ENCODE measurements around the gene GRIA3. TPM values are rescaled to one million over a fixed set of nuclear protein-coding genes. Genes with fewer than 3 reads are reported as not detected.

GRIA3 gene
- total RNA-seq, 4 donors from 2014 or later = 0.19 to 0.44 TPM; not detected in 2

GRCh38 chrX:123217077-123217476 lies 33.0 kb downstream of the GRIA3 start:
- no peak for TF ChIP-seq CTCF (IDR thresholded peaks at IDR 0.05)
- no peak for TF ChIP-seq POLR2A (IDR thresholded peaks at IDR 0.05)
- H3K4me1 ChIP-seq = no peaks in the 10 kb centered on the region
- WGBS, 2 donors = 29% methylated on average over 1 of the region's 2 CpGs; no CpG with 5 or more reads in 1 of the 2 donors
- intact Hi-C loops (cut with DNase I) = no loop called here
- no peaks in the 10 kb centered on the region for H3K9me3 ChIP-seq
- no peak overlapping the region for H3K4me3 ChIP-seq
- DNase-seq = no peak
- no peaks in the 10 kb centered on the region for H3K36me3 ChIP-seq
- H3K27me3 ChIP-seq = no peaks in the 10 kb centered on the region
- H3K27ac ChIP-seq = no peak overlapping the region

GRCh38 chrX:123217728-123218127 lies 33.6 kb downstream of the GRIA3 start:
- intact Hi-C loops (cut with DNase I) = no loop called here
- Histone ChIP-seq H3K36me3 (no peaks in the 10 kb centered on the region), H3K9me3 (no peaks in the 10 kb centered on the region), H3K27me3 (no peaks in the 10 kb centered on the region), H3K4me1 (no peaks in the 10 kb centered on the region), H3K4me3 (no peak overlapping the region), H3K27ac (no peak overlapping the region)
- DNase-seq = no peak
- 88 to 94% methylated on average over 2 of the region's 2 CpGs for WGBS, 2 donors
- no peak for TF ChIP-seq CTCF (IDR thresholded peaks at IDR 0.05)
- TF ChIP-seq POLR2A (IDR thresholded peaks at IDR 0.05) = no peak

GRCh38 chrX:123219916-123220315 lies 35.8 kb downstream of the GRIA3 start:
- no peak overlapping the region for H3K4me3 ChIP-seq
- no peaks in the 10 kb centered on the region for H3K27me3 ChIP-seq
- H3K4me1 ChIP-seq = no peaks in the 10 kb centered on the region
- no peak for DNase-seq
- no peak overlapping the region for H3K27ac ChIP-seq
- H3K36me3 ChIP-seq = no peaks in the 10 kb centered on the region
- H3K9me3 ChIP-seq = no peaks in the 10 kb centered on the region
- intact Hi-C loops (cut with DNase I) = no loop called here
- WGBS, 2 donors = 42 to 50% methylated on average over 2 to 3 of the region's 3 CpGs
- TF ChIP-seq CTCF (IDR thresholded peaks at IDR 0.05) (no peak), POLR2A (IDR thresholded peaks at IDR 0.05) (no peak)

- no peaks in the 10 kb centered on the region for H3K36me3 ChIP-seq
- no peak for DNase-seq
- no peaks in the 10 kb centered on the region for H3K9me3 ChIP-seq
- H3K27ac ChIP-seq = no peak overlapping the region
- no peak overlapping the region for H3K4me3 ChIP-seq
- no peaks in the 10 kb centered on the region for H3K4me1 ChIP-seq
- WGBS, 2 donors = 33 to 55% methylated on average over 3 to 5 of the region's 5 CpGs
- no peaks in the 10 kb centered on the region for H3K27me3 ChIP-seq
- TF ChIP-seq CTCF (IDR thresholded peaks at IDR 0.05) (no peak), POLR2A (IDR thresholded peaks at IDR 0.05) (no peak)
- intact Hi-C loops (cut with DNase I) = no loop called here
Observed at GRCh38 chrX:123222920-123223319, 38.8 kb downstream of the GRIA3 start.

- Histone ChIP-seq H3K36me3 (no peaks in the 10 kb centered on the region), H3K9me3 (no peaks in the 10 kb centered on the region), H3K27ac (no peak overlapping the region), H3K4me1 (no peaks in the 10 kb centered on the region), H3K4me3 (no peak overlapping the region), H3K27me3 (no peaks in the 10 kb centered on the region)
- TF ChIP-seq CTCF (IDR thresholded peaks at IDR 0.05) = no peak
- no peak for TF ChIP-seq POLR2A (IDR thresholded peaks at IDR 0.05)
- no peak for DNase-seq
- intact Hi-C loops (cut with DNase I) = no loop called here
- 44 to 100% methylated on average over 1 of the region's 1 CpG for WGBS, 2 donors
Observed at GRCh38 chrX:123223409-123223808, 39.3 kb downstream of the GRIA3 start.
